Uterus (tissue), 4 donors: Measurements from ENCODE around the gene NCOA1. TPM values are rescaled to one million over a fixed set of nuclear protein-coding genes. Genes with fewer than 3 reads are reported as not detected.

Experiments
- DNase-seq, 2 donors: peaks; one replicate each; pipeline ENCODE4 v3.0.0-alpha.2; 2019 to 2020
- H3K27ac ChIP-seq, 2 donors: fragments of 200-600 bp; sonication (generic); 1 replicate in 1 of 2; 2 replicates in 1 of 2; pipeline ENCODE4 v1.5.1; 2016 to 2018
- H3K27me3 ChIP-seq, 2 donors: fragments of 200-600 bp; sonication (generic); one replicate each; pipeline ENCODE4 v1.5.1; 2018 to 2019; ENCODE audit warnings: control low read depth in 1 of 2
- H3K36me3 ChIP-seq, 2 donors: fragments of 200-600 bp; sonication (generic); one replicate each; pipeline ENCODE4 v1.5.1; 2019; ENCODE audit warnings: control low read depth in 1 of 2
- H3K4me1 ChIP-seq, 2 donors: fragments of 200-600 bp; sonication (generic); one replicate each; pipeline ENCODE4 v1.5.1; 2018 to 2019; ENCODE audit warnings: control low read depth in 1 of 2
- H3K4me3 ChIP-seq, 2 donors: fragments of 200-600 bp; sonication (generic); 1 replicate in 1 of 2; 2 replicates in 1 of 2; pipeline ENCODE4 v1.5.1; 2018 to 2019; ENCODE audit warnings: mild to moderate bottlenecking in 1 of 2
- H3K9me3 ChIP-seq, 2 donors: fragments of 200-600 bp; sonication (generic); one replicate each; pipeline ENCODE4 v1.5.1; 2019; ENCODE audit warnings: control low read depth in 1 of 2
- POLR2A ChIP-seq, 2 donors: fragments of 450-650 bp; IDR thresholded peaks; one replicate each; pipeline ENCODE4 v1.6.1; 2016; ENCODE audit warnings: antibody characterized with exemption in 2 of 2, mild to moderate bottlenecking in 1 of 2, moderate library complexity in 1 of 2
- intact Hi-C: fragments of 100-400 bp; cut with DNase I; formaldehyde crosslinking; loops from one replicate; pipeline ENCODE4 v1.15.1; 2023; ENCODE audit warnings: low total_unique reads
- total RNA-seq, 4 donors: library from RNA; depleted of rRNA in 3 of 4; stranded (reverse); fragments of >200 nt in 3 of 4; gene quantifications; one replicate each; pipeline versions ENCODE4 v1.1.0 to v1.2.4, GENCODE V29; 2014 to 2023
- TF ChIP-seq, protein P1 (sequence below), 4 experiments: fragments of 200-600 bp in 2 of 4; fragments of 450-650 bp in 2 of 4; sonication (generic) in 2 of 4; IDR thresholded peaks; one replicate each; pipeline ENCODE4 v1.5.1; 2016 to 2019; ENCODE audit warnings: antibody characterized with exemption in 4 of 4, mild to moderate bottlenecking in 2 of 4, moderate library complexity in 1 of 4
- donor health status: DM: yes; HTN: yes; CAD: no.

The NCOA1 gene
- total RNA-seq, 4 donors from 2014 or later, result 38.7 to 88.5 (median 62.0) TPM

DNA sequence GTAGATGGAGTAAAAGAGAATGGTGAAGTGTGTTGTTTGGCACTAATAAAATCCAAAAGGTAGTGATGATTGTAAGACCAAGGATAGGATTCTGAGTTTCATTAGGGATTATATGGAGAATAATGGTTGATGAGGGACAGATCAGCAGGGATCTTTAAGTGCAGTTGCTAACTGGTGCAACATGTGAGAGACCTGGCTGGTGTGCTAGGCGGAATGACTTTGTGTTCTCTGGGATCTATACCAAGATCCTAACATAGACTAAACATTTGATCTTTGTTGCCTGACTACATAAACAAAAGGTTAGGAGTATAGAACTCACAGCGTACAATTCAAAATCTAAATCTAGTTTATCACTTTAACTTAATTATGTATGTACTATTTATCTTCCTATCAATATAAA is 166.8 kb downstream of the NCOA1 start:
- no peak overlapping the region for H3K4me3 ChIP-seq
- H3K27me3 ChIP-seq, result no peaks in the 10 kb centered on the region
- H3K36me3 ChIP-seq, result no peaks in the 10 kb centered on the region
- intact Hi-C loops, result no loop called here
- H3K4me1 ChIP-seq, result no peaks in the 10 kb centered on the region
- DNase-seq, result no peak
- TF ChIP-seq, protein P1, sequence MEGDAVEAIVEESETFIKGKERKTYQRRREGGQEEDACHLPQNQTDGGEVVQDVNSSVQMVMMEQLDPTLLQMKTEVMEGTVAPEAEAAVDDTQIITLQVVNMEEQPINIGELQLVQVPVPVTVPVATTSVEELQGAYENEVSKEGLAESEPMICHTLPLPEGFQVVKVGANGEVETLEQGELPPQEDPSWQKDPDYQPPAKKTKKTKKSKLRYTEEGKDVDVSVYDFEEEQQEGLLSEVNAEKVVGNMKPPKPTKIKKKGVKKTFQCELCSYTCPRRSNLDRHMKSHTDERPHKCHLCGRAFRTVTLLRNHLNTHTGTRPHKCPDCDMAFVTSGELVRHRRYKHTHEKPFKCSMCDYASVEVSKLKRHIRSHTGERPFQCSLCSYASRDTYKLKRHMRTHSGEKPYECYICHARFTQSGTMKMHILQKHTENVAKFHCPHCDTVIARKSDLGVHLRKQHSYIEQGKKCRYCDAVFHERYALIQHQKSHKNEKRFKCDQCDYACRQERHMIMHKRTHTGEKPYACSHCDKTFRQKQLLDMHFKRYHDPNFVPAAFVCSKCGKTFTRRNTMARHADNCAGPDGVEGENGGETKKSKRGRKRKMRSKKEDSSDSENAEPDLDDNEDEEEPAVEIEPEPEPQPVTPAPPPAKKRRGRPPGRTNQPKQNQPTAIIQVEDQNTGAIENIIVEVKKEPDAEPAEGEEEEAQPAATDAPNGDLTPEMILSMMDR (IDR thresholded peaks at IDR 0.05), result no peak
- no peak for TF ChIP-seq POLR2A (IDR thresholded peaks at IDR 0.05)
- no peak overlapping the region for H3K27ac ChIP-seq
- no peaks in the 10 kb centered on the region for H3K9me3 ChIP-seq

DNA sequence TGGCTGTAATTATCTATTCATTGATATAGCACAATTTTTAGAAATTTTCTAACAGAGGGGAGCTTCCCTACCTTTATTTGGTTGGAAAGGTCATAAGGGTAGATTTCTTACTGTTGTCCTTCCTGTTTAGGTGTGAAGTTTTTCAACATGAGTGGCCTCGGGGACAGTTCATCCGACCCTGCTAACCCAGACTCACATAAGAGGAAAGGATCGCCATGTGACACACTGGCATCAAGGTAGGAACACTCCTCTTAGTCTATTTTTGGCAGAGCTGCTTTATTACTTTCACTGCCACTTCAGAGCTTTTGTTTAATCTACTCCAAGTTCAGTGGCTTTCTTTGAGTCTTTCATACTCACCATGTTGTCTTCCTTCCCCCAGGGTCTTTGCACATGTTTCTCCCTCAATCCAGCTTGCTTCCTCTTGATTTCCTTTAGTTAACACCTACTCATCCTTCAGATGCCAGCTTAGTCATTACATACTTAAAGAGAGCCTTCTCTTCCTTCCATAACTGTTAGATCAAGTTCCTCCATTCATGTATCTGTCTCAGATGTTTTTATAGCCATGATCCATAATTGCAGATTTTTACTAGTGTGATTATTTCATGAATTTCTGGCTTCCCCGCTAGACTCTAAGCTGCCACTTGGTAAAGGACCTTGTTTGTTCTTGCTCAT is 167.6 kb downstream of the NCOA1 start:
- no peak for DNase-seq
- Histone ChIP-seq H3K4me1 (no peaks in the 10 kb centered on the region), H3K27ac (no peak overlapping the region), H3K4me3 (no peak overlapping the region), H3K9me3 (no peaks in the 10 kb centered on the region), H3K36me3 (no peaks in the 10 kb centered on the region), H3K27me3 (no peaks in the 10 kb centered on the region)
- intact Hi-C loops, result no loop called here
- TF ChIP-seq, protein P1 (IDR thresholded peaks at IDR 0.05), result no peak
- TF ChIP-seq POLR2A (IDR thresholded peaks at IDR 0.05), result no peak

DNA sequence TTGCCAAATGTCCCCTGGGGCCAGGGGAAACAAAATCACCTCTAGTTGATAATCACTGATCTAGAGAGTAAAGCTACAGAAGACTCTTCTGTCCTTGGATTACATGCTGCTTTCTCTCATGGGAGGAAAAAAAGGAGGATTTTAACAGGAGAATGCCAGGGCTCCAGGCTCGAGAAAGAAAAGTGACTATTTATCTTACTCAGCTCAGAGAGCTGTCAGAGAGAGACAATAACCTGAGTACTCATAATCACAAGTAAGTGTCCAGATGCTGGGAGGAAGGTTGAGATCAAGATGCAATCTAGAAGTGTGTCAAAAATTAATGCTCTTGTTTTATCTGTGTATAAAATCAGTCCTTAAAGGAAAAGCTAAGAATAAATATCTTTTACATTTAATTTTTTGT is 168.8 kb downstream of the NCOA1 start:
- no peak for TF ChIP-seq POLR2A (IDR thresholded peaks at IDR 0.05)
- TF ChIP-seq, protein P1 (IDR thresholded peaks at IDR 0.05), result no peak
- DNase-seq, result no peak
- intact Hi-C loops, result no loop called here

DNA sequence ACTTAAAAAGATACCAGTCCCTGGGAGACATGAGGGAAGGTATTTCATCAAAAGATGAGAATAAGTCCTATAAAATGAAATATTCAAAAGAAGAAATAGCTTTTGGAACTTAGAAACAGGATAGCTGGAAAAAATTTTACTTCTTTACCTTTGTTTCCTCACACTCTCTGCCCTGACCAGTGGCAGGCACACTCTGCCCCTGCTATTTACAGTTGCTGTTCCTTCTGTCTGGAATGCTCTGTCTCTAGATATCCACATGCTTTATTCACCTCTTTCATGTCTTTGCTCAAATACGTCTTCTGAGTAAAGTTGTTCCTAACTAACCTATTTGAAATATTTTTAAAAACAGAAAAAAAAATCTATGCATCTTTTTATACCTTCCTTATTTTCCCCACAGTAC is 176.5 kb downstream of the NCOA1 start:
- intact Hi-C loops, result no loop called here
- no peak for DNase-seq
- no peaks in the 10 kb centered on the region for H3K27me3 ChIP-seq
- no peaks in the 10 kb centered on the region for H3K9me3 ChIP-seq
- H3K27ac ChIP-seq, result no peak overlapping the region
- H3K36me3 ChIP-seq, result no peaks in the 10 kb centered on the region
- TF ChIP-seq, protein P1 (IDR thresholded peaks at IDR 0.05), result no peak
- no peak for TF ChIP-seq POLR2A (IDR thresholded peaks at IDR 0.05)
- no peak overlapping the region for H3K4me3 ChIP-seq
- no peaks in the 10 kb centered on the region for H3K4me1 ChIP-seq

More for the DNA sequence above, 168.8 kb downstream of the NCOA1 start:
- no peak overlapping the region for H3K27ac ChIP-seq
- H3K4me1 ChIP-seq, result no peaks in the 10 kb centered on the region
- H3K9me3 ChIP-seq, result no peaks in the 10 kb centered on the region
- H3K27me3 ChIP-seq, result no peaks in the 10 kb centered on the region
- no peak overlapping the region for H3K4me3 ChIP-seq
- no peaks in the 10 kb centered on the region for H3K36me3 ChIP-seq

DNA sequence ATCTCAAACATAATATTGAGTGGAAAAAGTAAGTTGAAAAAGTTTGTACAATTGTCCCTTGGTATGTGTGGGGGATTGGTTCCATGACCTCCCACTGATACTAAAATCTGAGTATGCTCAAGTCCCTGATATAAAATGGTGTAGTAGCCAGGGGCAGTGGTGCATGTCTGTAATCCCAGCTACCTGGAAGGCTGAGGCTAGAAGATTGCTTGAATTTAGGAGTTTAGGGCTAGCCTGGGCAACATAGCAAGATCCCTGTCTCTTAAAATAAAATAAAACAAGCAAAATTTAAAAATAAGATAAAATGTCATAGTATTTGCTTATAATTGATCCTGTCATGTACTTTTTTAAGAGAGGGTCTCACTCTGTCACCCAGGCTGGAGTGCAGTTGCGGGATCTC is 180.2 kb downstream of the NCOA1 start:
- Histone ChIP-seq H3K4me1 (no peaks in the 10 kb centered on the region), H3K27me3 (no peaks in the 10 kb centered on the region), H3K4me3 (no peak overlapping the region), H3K36me3 (no peaks in the 10 kb centered on the region), H3K9me3 (no peaks in the 10 kb centered on the region), H3K27ac (no peak overlapping the region)
- intact Hi-C loops, result no loop called here
- TF ChIP-seq, protein P1 (IDR thresholded peaks at IDR 0.05), result no peak
- TF ChIP-seq POLR2A (IDR thresholded peaks at IDR 0.05), result no peak
- DNase-seq, result no peak
